ENCODE data around the gene MSANTD3.

The MSANTD3 gene

GRCh38 chr9:100477241-100477640 is 50.3 kb downstream of the MSANTD3 start:
- H3K27me3 ChIP-seq (ENCODE audit: insufficient read depth, low read length, poor library complexity), result peaks cover 7% of the 10 kb centered on the region
- H3K79me2 ChIP-seq (ENCODE audit: insufficient read depth, low read length), result no peaks in the 10 kb centered on the region
- no peak overlapping the region for H3K4me2 ChIP-seq (ENCODE audit: insufficient read depth, low read length)
- DNase-seq (no peak), ATAC-seq (ENCODE audit: insufficient read depth, low read depth) (no peak)
- TF ChIP-seq EZH2 (IDR thresholded peaks at IDR 0.05; ENCODE audit: borderline replicate concordance, low read depth, low read length, severe bottlenecking) (no peak), CTCF (IDR thresholded peaks at IDR 0.05; ENCODE audit: borderline replicate concordance, extremely low read depth, low read length, poor library complexity, severe bottlenecking) (no peak)
- H3K4me1 ChIP-seq (ENCODE audit: insufficient read depth, low read length), result no peaks in the 10 kb centered on the region
- H2AFZ ChIP-seq (ENCODE audit: low read depth, low read length), result no peak overlapping the region
- no peak overlapping the region for H3K9ac ChIP-seq (ENCODE audit: low read depth, low read length)
- H3K9me3 ChIP-seq (ENCODE audit: insufficient read depth, low read length, severe bottlenecking), result no peaks in the 10 kb centered on the region
- no peak overlapping the region for H3K4me3 ChIP-seq (ENCODE audit: low read depth in 1 of 2, low read length in 2 of 2)
- no peak overlapping the region for H3K27ac ChIP-seq (ENCODE audit: low read length)
- H3K36me3 ChIP-seq (ENCODE audit: insufficient read depth, low read length), result no peaks in the 10 kb centered on the region
- H4K20me1 ChIP-seq (ENCODE audit: insufficient read depth, low read length), result no peaks in the 10 kb centered on the region

GRCh38 chr9:100478192-100478591 is 51.2 kb downstream of the MSANTD3 start:
- no peak for ATAC-seq (ENCODE audit: insufficient read depth, low read depth)
- Histone ChIP-seq H4K20me1 (ENCODE audit: insufficient read depth, low read length) (no peaks in the 10 kb centered on the region), H3K4me1 (ENCODE audit: insufficient read depth, low read length) (no peaks in the 10 kb centered on the region), H3K4me3 (ENCODE audit: low read depth in 1 of 2, low read length in 2 of 2) (no peak overlapping the region), H3K27me3 (ENCODE audit: insufficient read depth, low read length, poor library complexity) (peaks cover 3% of the 10 kb centered on the region), H3K9ac (ENCODE audit: low read depth, low read length) (no peak overlapping the region), H3K4me2 (ENCODE audit: insufficient read depth, low read length) (no peak overlapping the region), H2AFZ (ENCODE audit: low read depth, low read length) (no peak overlapping the region), H3K27ac (ENCODE audit: low read length) (no peak overlapping the region), H3K79me2 (ENCODE audit: insufficient read depth, low read length) (no peaks in the 10 kb centered on the region), H3K36me3 (ENCODE audit: insufficient read depth, low read length) (no peaks in the 10 kb centered on the region), H3K9me3 (ENCODE audit: insufficient read depth, low read length, severe bottlenecking) (no peaks in the 10 kb centered on the region)
- no peak for TF ChIP-seq CTCF (IDR thresholded peaks at IDR 0.05; ENCODE audit: borderline replicate concordance, extremely low read depth, low read length, poor library complexity, severe bottlenecking)
- no peak for TF ChIP-seq EZH2 (IDR thresholded peaks at IDR 0.05; ENCODE audit: borderline replicate concordance, low read depth, low read length, severe bottlenecking)
- DNase-seq, result no peak

- no peak overlapping the region for H2AFZ ChIP-seq (ENCODE audit: low read depth, low read length)
- no peak overlapping the region for H3K27ac ChIP-seq (ENCODE audit: low read length)
- H3K79me2 ChIP-seq (ENCODE audit: insufficient read depth, low read length), result no peaks in the 10 kb centered on the region
- H3K9me3 ChIP-seq (ENCODE audit: insufficient read depth, low read length, severe bottlenecking), result no peaks in the 10 kb centered on the region
- H3K4me1 ChIP-seq (ENCODE audit: insufficient read depth, low read length), result no peaks in the 10 kb centered on the region
- DNase-seq (no peak), ATAC-seq (ENCODE audit: insufficient read depth, low read depth) (no peak)
- H3K4me3 ChIP-seq (ENCODE audit: low read depth in 1 of 2, low read length in 2 of 2), result no peak overlapping the region
- no peaks in the 10 kb centered on the region for H3K36me3 ChIP-seq (ENCODE audit: insufficient read depth, low read length)
- H4K20me1 ChIP-seq (ENCODE audit: insufficient read depth, low read length), result no peaks in the 10 kb centered on the region
- H3K27me3 ChIP-seq (ENCODE audit: insufficient read depth, low read length, poor library complexity), result peaks cover 3% of the 10 kb centered on the region
- no peak overlapping the region for H3K4me2 ChIP-seq (ENCODE audit: insufficient read depth, low read length)
- no peak overlapping the region for H3K9ac ChIP-seq (ENCODE audit: low read depth, low read length)
- no peak for TF ChIP-seq EZH2 (IDR thresholded peaks at IDR 0.05; ENCODE audit: borderline replicate concordance, low read depth, low read length, severe bottlenecking)
- no peak for TF ChIP-seq CTCF (IDR thresholded peaks at IDR 0.05; ENCODE audit: borderline replicate concordance, extremely low read depth, low read length, poor library complexity, severe bottlenecking)
Measured at GRCh38 chr9:100479820-100480219, 52.9 kb downstream of the MSANTD3 start.

GRCh38 chr9:100485196-100485595 is 58.3 kb downstream of the MSANTD3 start:
- no peaks in the 10 kb centered on the region for H4K20me1 ChIP-seq (ENCODE audit: insufficient read depth, low read length)
- no peak overlapping the region for H3K4me3 ChIP-seq (ENCODE audit: low read depth in 1 of 2, low read length in 2 of 2)
- no peaks in the 10 kb centered on the region for H3K9me3 ChIP-seq (ENCODE audit: insufficient read depth, low read length, severe bottlenecking)
- H3K27ac ChIP-seq (ENCODE audit: low read length), result no peak overlapping the region
- no peak overlapping the region for H2AFZ ChIP-seq (ENCODE audit: low read depth, low read length)
- H3K4me2 ChIP-seq (ENCODE audit: insufficient read depth, low read length), result no peak overlapping the region
- H3K27me3 ChIP-seq (ENCODE audit: insufficient read depth, low read length, poor library complexity), result peaks cover 3% of the 10 kb centered on the region
- no peak overlapping the region for H3K9ac ChIP-seq (ENCODE audit: low read depth, low read length)
- no peak for DNase-seq
- ATAC-seq (ENCODE audit: insufficient read depth, low read depth), result no peak
- no peaks in the 10 kb centered on the region for H3K79me2 ChIP-seq (ENCODE audit: insufficient read depth, low read length)
- H3K4me1 ChIP-seq (ENCODE audit: insufficient read depth, low read length), result no peaks in the 10 kb centered on the region
- H3K36me3 ChIP-seq (ENCODE audit: insufficient read depth, low read length), result no peaks in the 10 kb centered on the region
- TF ChIP-seq CTCF (IDR thresholded peaks at IDR 0.05; ENCODE audit: borderline replicate concordance, extremely low read depth, low read length, poor library complexity, severe bottlenecking) (no peak), EZH2 (IDR thresholded peaks at IDR 0.05; ENCODE audit: borderline replicate concordance, low read depth, low read length, severe bottlenecking) (no peak)
